ENCODE data around the gene YBX1. TPM values are rescaled to one million over a fixed set of nuclear protein-coding genes. Genes with fewer than 3 reads are reported as not detected.
A peak's percentile ranks its signal among the peaks of the same experiment; 100 is the strongest.

The YBX1 gene
- total RNA-seq, 1 donor from 2014 or later, result 582 TPM

- peaks cover 8% of the 10 kb centered on the region for H3K36me3 Mint-ChIP-seq (ENCODE audit: low read depth)
- no peaks in the 10 kb centered on the region for H3K27me3 Mint-ChIP-seq (ENCODE audit: low read depth)
- no peak for TF ChIP-seq CTCF (IDR thresholded peaks at IDR 0.05)
- H3K27ac Mint-ChIP-seq (ENCODE audit: unreplicated experiment), result no peak overlapping the region
- H3K4me1 Mint-ChIP-seq (ENCODE audit: low read depth), result peaks cover 75% of the 10 kb centered on the region
- H3K9me3 Mint-ChIP-seq (ENCODE audit: low read depth), result no peaks in the 10 kb centered on the region
- no peak for DNase-seq (ENCODE audit: low spot score)
- H3K4me3 Mint-ChIP-seq (ENCODE audit: unreplicated experiment), result no peak overlapping the region
Observed at GRCh38 chr1:42686418-42686817, 4.2 kb downstream of the YBX1 start.

- Mint-ChIP-seq H3K27ac (ENCODE audit: unreplicated experiment) (no peak overlapping the region), H3K4me1 (ENCODE audit: low read depth) (peaks cover 80% of the 10 kb centered on the region), H3K27me3 (ENCODE audit: low read depth) (no peaks in the 10 kb centered on the region), H3K9me3 (ENCODE audit: low read depth) (no peaks in the 10 kb centered on the region), H3K36me3 (ENCODE audit: low read depth) (peaks cover 5% of the 10 kb centered on the region), H3K4me3 (ENCODE audit: unreplicated experiment) (no peak overlapping the region)
- no peak for TF ChIP-seq CTCF (IDR thresholded peaks at IDR 0.05)
- no peak for DNase-seq (ENCODE audit: low spot score)
Observed at GRCh38 chr1:42689912-42690311, 7.7 kb downstream of the YBX1 start.

GRCh38 chr1:42690477-42691156 lies 8.4 kb downstream of the YBX1 start:
- Mint-ChIP-seq H3K27me3 (ENCODE audit: low read depth) (no peaks in the 10 kb centered on the region), H3K27ac (ENCODE audit: unreplicated experiment) (no peak overlapping the region), H3K9me3 (ENCODE audit: low read depth) (no peaks in the 10 kb centered on the region), H3K4me3 (ENCODE audit: unreplicated experiment) (no peak overlapping the region), H3K36me3 (ENCODE audit: low read depth) (peaks cover 7% of the 10 kb centered on the region), H3K4me1 (ENCODE audit: low read depth) (peaks cover 73% of the 10 kb centered on the region)
- DNase-seq (ENCODE audit: low spot score), result no peak
- peak; percentile 30 for TF ChIP-seq CTCF (IDR thresholded peaks at IDR 0.05)

DNA sequence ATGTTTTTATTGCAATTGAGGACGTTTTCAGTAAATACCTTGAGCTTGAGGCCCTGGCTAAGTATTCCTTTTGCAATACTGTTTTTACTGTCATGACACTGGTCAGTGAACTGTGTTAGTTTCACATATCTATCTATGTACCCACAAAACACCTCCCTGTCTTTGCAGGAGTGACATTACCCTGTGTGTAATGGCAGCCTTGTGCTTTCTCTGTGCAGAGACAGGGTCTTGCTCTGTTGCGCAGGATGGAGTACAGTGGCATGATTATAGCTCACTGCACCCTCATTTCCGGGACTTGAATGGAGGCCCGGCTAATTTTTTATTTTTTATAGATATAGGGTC lies 8.9 kb downstream of the YBX1 start:
- Mint-ChIP-seq H3K9me3 (ENCODE audit: low read depth) (no peaks in the 10 kb centered on the region), H3K27ac (ENCODE audit: unreplicated experiment) (no peak overlapping the region), H3K27me3 (ENCODE audit: low read depth) (no peaks in the 10 kb centered on the region), H3K4me1 (ENCODE audit: low read depth) (peaks cover 72% of the 10 kb centered on the region), H3K36me3 (ENCODE audit: low read depth) (peaks cover 11% of the 10 kb centered on the region), H3K4me3 (ENCODE audit: unreplicated experiment) (no peak overlapping the region)
- no peak for DNase-seq (ENCODE audit: low spot score)
- no peak for TF ChIP-seq CTCF (IDR thresholded peaks at IDR 0.05)

DNA sequence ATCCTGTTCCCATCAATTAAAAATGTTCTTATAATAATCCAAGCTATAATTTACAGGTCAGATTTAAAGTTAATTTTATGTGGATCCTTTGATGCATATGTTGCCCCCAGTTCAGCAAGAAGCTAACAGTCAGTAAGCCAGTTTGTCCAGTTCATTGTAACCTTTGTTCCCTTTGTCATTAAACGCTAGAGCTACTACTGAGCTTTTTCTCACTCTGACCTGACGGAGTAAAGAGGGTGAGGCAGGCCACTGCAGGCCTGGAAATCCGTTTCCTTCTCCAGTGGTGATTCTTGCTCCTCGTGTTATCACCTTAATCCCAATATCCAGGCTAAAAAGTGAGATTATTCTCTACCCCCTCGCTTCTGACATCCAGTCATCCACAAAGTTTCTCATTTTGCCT lies 10.2 kb downstream of the YBX1 start:
- Mint-ChIP-seq H3K9me3 (ENCODE audit: low read depth) (no peaks in the 10 kb centered on the region), H3K27ac (ENCODE audit: unreplicated experiment) (no peak overlapping the region), H3K36me3 (ENCODE audit: low read depth) (peaks cover 20% of the 10 kb centered on the region), H3K27me3 (ENCODE audit: low read depth) (no peaks in the 10 kb centered on the region), H3K4me3 (ENCODE audit: unreplicated experiment) (no peak overlapping the region), H3K4me1 (ENCODE audit: low read depth) (peaks cover 61% of the 10 kb centered on the region)
- no peak for DNase-seq (ENCODE audit: low spot score)
- TF ChIP-seq CTCF (IDR thresholded peaks at IDR 0.05), result no peak
